HepG2 (cell line): ENCODE measurements around the gene DPEP3. TPM values are rescaled to one million over a fixed set of nuclear protein-coding genes. Genes with fewer than 3 reads are reported as not detected.

Experiments
- AKAP8 ChIP-seq: sonication (generic); formaldehyde crosslinking; IDR thresholded peaks from 2 replicates; pipeline ENCODE4 v1.5.1; 2020; ENCODE audit warnings: mild to moderate bottlenecking, missing genetic modification reagents
- CEBPB ChIP-seq: IDR thresholded peaks from 2 replicates; pipeline ENCODE4 v1.6.1; 2011; ENCODE audit warnings: low read depth, low read length, improper control_type of control experiment, borderline replicate concordance
- GTF2F1 ChIP-seq: fragments of 150-350 bp; IDR thresholded peaks from 2 replicates; pipeline ENCODE4 v1.6.1; 2014; ENCODE audit warnings: low read length
- MLXIP ChIP-seq: sonication (generic); formaldehyde crosslinking; IDR thresholded peaks from 2 replicates; pipeline ENCODE4 v1.9.0; 2021; ENCODE audit warnings: missing genetic modification reagents, borderline replicate concordance
- ONECUT2 ChIP-seq: sonication (generic); formaldehyde crosslinking; IDR thresholded peaks from 2 replicates; pipeline ENCODE4 v1.4.0; 2020; ENCODE audit warnings: missing genetic modification reagents
- RXRA ChIP-seq: sonication (generic); formaldehyde crosslinking; IDR thresholded peaks from 2 replicates; pipeline ENCODE4 v1.5.1; 2020; ENCODE audit warnings: missing genetic modification reagents
- TEAD3 ChIP-seq: optimal IDR thresholded peaks from 2 replicates; pipeline ENCODE3; 2016; ENCODE audit warnings: borderline replicate concordance
- ZGPAT ChIP-seq: IDR thresholded peaks from 2 replicates; pipeline ENCODE4 v1.6.1; 2016; ENCODE audit warnings: mild to moderate bottlenecking
- ZMYM2 ChIP-seq: sonication (generic); formaldehyde crosslinking; IDR thresholded peaks from 2 replicates; pipeline ENCODE4 v1.8.0; 2022; ENCODE audit warnings: mild to moderate bottlenecking, missing genetic modification reagents
- ZNF10 ChIP-seq: sonication (generic); formaldehyde crosslinking; IDR thresholded peaks from 2 replicates; pipeline ENCODE4 v1.4.0; 2020; ENCODE audit warnings: mild to moderate bottlenecking, low read depth, missing genetic modification reagents, borderline replicate concordance
- ZNF18 ChIP-seq: sonication (generic); formaldehyde crosslinking; IDR thresholded peaks from 2 replicates; pipeline ENCODE4 v1.8.0; 2022; ENCODE audit warnings: mild to moderate bottlenecking, missing genetic modification reagents; ENCODE audit not compliant: insufficient replicate concordance
- ZNF251 ChIP-seq: sonication (generic); formaldehyde crosslinking; IDR thresholded peaks from 2 replicates; pipeline ENCODE4 v1.9.0; 2021; ENCODE audit warnings: mild to moderate bottlenecking, missing genetic modification reagents
- ZNF3 ChIP-seq: IDR thresholded peaks from 2 replicates; pipeline ENCODE4 v1.7.0; 2017; ENCODE audit warnings: inconsistent platforms
- ZNF512 ChIP-seq: sonication (generic); formaldehyde crosslinking; IDR thresholded peaks from 2 replicates; pipeline ENCODE4 v1.4.0; 2020; ENCODE audit warnings: mild to moderate bottlenecking, missing genetic modification reagents
- ZNF615 ChIP-seq: sonication (generic); formaldehyde crosslinking; IDR thresholded peaks from 2 replicates; pipeline ENCODE4 v1.5.0; 2020; ENCODE audit warnings: mild to moderate bottlenecking, missing genetic modification reagents, borderline replicate concordance
- ZNF616 ChIP-seq: sonication (generic); formaldehyde crosslinking; IDR thresholded peaks from 2 replicates; pipeline ENCODE4 v1.5.0; 2020; ENCODE audit warnings: low read depth, mild to moderate bottlenecking, missing genetic modification reagents
- polyA plus RNA-seq, 8 experiments: library from polyadenylated mRNA; depleted of rRNA in 3 of 8; stranded (reverse) in 7 of 8; unstranded in 1 of 8; fragments of >200 nt; fragmentation: Illumina TruSeq in 4 of 8; extraction: Trizol in 4 of 8; gene quantifications; 2 replicates each; pipeline versions ENCODE4 v1.2.1 to v1.2.3, GENCODE V29; 2011 to 2016; ENCODE audit warnings: low read depth in 4 of 8, missing spikeins in 1 of 8, mixed read lengths in 1 of 8; ENCODE audit not compliant: insufficient read depth in 1 of 8
- total RNA-seq, 5 experiments: library from RNA; depleted of rRNA; stranded (reverse); fragments of >200 nt; fragmentation: Illumina TruSeq; extraction: Trizol; gene quantifications; 2 replicates each; pipeline ENCODE4 v1.2.3, GENCODE V29; 2016; ENCODE audit warnings: low read depth in 1 of 5

DPEP3 gene
- total and polyA plus RNA-seq, 2 of the 13 experiments (the other 11 are each of a cell fraction or from before 2014, with no cell fraction given) = not detected

- TF ChIP-seq ZNF18 (CRISPR knock-in tag) = peak; percentile 49
- no peak for TF ChIP-seq MLXIP (CRISPR knock-in tag)
- TF ChIP-seq ZNF10 (CRISPR knock-in tag) = peak; percentile 78; the same call in 1 of the 2 replicates
- peak; percentile 22; the same call in 1 of the 2 replicates for TF ChIP-seq ZNF616 (CRISPR knock-in tag)
- TF ChIP-seq ZNF3 (CRISPR knock-in tag) = no peak
- no peak for TF ChIP-seq GTF2F1
- TF ChIP-seq ZNF512 = no peak; the same call in 1 of the 2 replicates
- TF ChIP-seq ZNF615 (CRISPR knock-in tag) = no peak; the same call in 1 of the 2 replicates
- peak; percentile 98 for TF ChIP-seq AKAP8 (CRISPR knock-in tag)
- 0 out of 2 replicates have a peak, but pooled peaks have one; percentile 47 for TF ChIP-seq ZMYM2 (CRISPR knock-in tag)
- 0 out of 2 replicates have a peak, but pooled peaks have one; percentile 82 for TF ChIP-seq ZGPAT
- TF ChIP-seq TEAD3 = peak; percentile 14
- TF ChIP-seq RXRA (CRISPR knock-in tag) = peak; percentile 50
- TF ChIP-seq ZNF251 (CRISPR knock-in tag) = peak; percentile 94
- no peak for TF ChIP-seq CEBPB
- no peak for TF ChIP-seq ONECUT2
These were observed 44.7 kb downstream of the DPEP3 start (continued) for GRCh38 chr16:67935402-67936123.
